Heart left ventricle (tissue), 16 donors: Measurements from ENCODE around the gene TLE4. TPM values are rescaled to one million over a fixed set of nuclear protein-coding genes. Genes with fewer than 3 reads are reported as not detected.
"Not testable (repeated sequence)": the region's sequence is repeated elsewhere in the genome, so short reads cannot be mapped to it uniquely, and the experiment has no call there.

Experiments
- ATAC-seq, 4 donors: fragments of 200-7000 bp; cut with Tn5 transposase; one replicate each; pipeline ENCODE4 v1.9.1; 2020 to 2022; ENCODE audit warnings: moderate library complexity in 4 of 4, mild to moderate bottlenecking in 3 of 4, moderate number of reproducible peaks in 1 of 4
- DNase-seq, 5 donors: peaks; one replicate each; pipeline ENCODE4 v3.0.0-alpha.2; 2020
- H3K27ac ChIP-seq, 12 donors: fragments of 200-600 bp; sonication (generic) in 4 of 12; one replicate each; pipeline versions ENCODE4 v1.5.0 to v1.8.0; 2016 to 2022; ENCODE audit warnings: mild to moderate bottlenecking in 2 of 12
- H3K27me3 ChIP-seq, 9 donors: fragments of 200-600 bp; sonication (generic) in 2 of 9; one replicate each; pipeline versions ENCODE4 v1.5.1 to v1.8.0; 2016 to 2022; ENCODE audit warnings: mild to moderate bottlenecking in 3 of 9
- H3K36me3 ChIP-seq, 9 donors: fragments of 200-600 bp; sonication (generic) in 2 of 9; one replicate each; pipeline versions ENCODE4 v1.5.0 to v1.8.0; 2018 to 2022; ENCODE audit warnings: mild to moderate bottlenecking in 2 of 9
- H3K4me1 ChIP-seq, 12 donors: fragments of 200-600 bp; sonication (generic) in 4 of 12; one replicate each; pipeline versions ENCODE4 v1.5.0 to v1.8.0; 2016 to 2022; ENCODE audit warnings: mild to moderate bottlenecking in 3 of 12
- H3K4me3 ChIP-seq, 12 donors: fragments of 200-600 bp; sonication (generic) in 4 of 12; one replicate each; pipeline versions ENCODE4 v1.5.0 to v1.8.0; 2017 to 2022; ENCODE audit warnings: mild to moderate bottlenecking in 9 of 12, moderate library complexity in 4 of 12
- H3K9me3 ChIP-seq, 12 donors: fragments of 200-600 bp; sonication (generic) in 4 of 12; one replicate each; pipeline versions ENCODE4 v1.5.0 to v1.8.0; 2016 to 2022; ENCODE audit warnings: mild to moderate bottlenecking in 1 of 12
- POLR2A ChIP-seq, 2 donors: fragments of 450-650 bp; IDR thresholded peaks; one replicate each; pipeline ENCODE4 v1.6.1; 2017; ENCODE audit warnings: antibody characterized with exemption in 2 of 2, mild to moderate bottlenecking in 2 of 2, moderate library complexity in 2 of 2
- WGBS, 4 donors: extraction: QIAGEN DNeasy Blood & Tissue Kit in 2 of 4; methylation state at CpG; one replicate each; pipeline versions ENCODE4 v1.1.5 to v1.1.7; 2013 to 2018; 5-methylcytosine and 5-hydroxymethylcytosine counted together
- intact Hi-C, 10 donors: fragments of 100-400 bp; cut with DNase I; formaldehyde crosslinking; loops; one replicate each; pipeline versions ENCODE4 v1.11.1 to v1.14.2; 2022
- polyA plus RNA-seq, 2 donors: library from polyadenylated mRNA; stranded (reverse); fragments of 200-250 nt; gene quantifications; one replicate each; pipeline ENCODE4 v1.2.3, GENCODE V29; 2013
- total RNA-seq, 9 donors: library from RNA; depleted of rRNA in 2 of 9; stranded (reverse); fragments of >200 nt in 2 of 9; fragmentation: NEBNext Ultra II Directional in 3 of 9; extraction: Animal tissue kit (Norgen Biotek cat#: 25700) in 3 of 9; gene quantifications; one replicate each; pipeline versions ENCODE4 v1.1.0 to v1.2.4, GENCODE V29; 2016 to 2023
- TF ChIP-seq, protein P1 (sequence below), 12 donors: fragments of 200-600 bp; sonication (generic) in 4 of 12; IDR thresholded peaks; one replicate each; pipeline versions ENCODE4 v1.5.0 to v1.8.0; 2018 to 2022; ENCODE audit warnings: antibody characterized with exemption in 12 of 12, mild to moderate bottlenecking in 5 of 12
- donor health status: ischemic (EF 13 %, LVEDD 7.1; RV severe dilation, severe dysfunction).
- donor health status: healthy with polysubstance abuse.
- donor health status: DM: no; HTN: yes; CAD: no.
- donor health status: DM: no; HTN: no; CAD: no.
- donor health status: ischemic (EF 25% LVEDD 6.9; RV normal size, moderate dysfunction).
- donor health status: ischemic (EF 25% LVEDD 5.7; RV mildly dilated, moderate dysfunction).
- donor health status: healthy.
- donor health status: DM: yes; HTN: yes; CAD: no.
- donor health status: ischemic (EF 35%, LVEDD 5.7; RV mildly dilated, moderate dysfunction).
- donor health status: nonischemic (EF 11% LVEDD 7.7; RV severe dilation, severe dysfunction).
- donor health status: DM: yes; HTN: yes; CAD: no.
- donor health status: PGD.
- donor health status: ischemic (EF 29% LVEDD 5.4; RV normal size, mild dysfunction).
- donor health status: nonischemic (EF 23%, LVEDD 6.1; RV moderate dilation, normal function).

TLE4 gene
- total and polyA plus RNA-seq, 11 donors: 3.7 to 23.9 (median 13.8) TPM

DNA sequence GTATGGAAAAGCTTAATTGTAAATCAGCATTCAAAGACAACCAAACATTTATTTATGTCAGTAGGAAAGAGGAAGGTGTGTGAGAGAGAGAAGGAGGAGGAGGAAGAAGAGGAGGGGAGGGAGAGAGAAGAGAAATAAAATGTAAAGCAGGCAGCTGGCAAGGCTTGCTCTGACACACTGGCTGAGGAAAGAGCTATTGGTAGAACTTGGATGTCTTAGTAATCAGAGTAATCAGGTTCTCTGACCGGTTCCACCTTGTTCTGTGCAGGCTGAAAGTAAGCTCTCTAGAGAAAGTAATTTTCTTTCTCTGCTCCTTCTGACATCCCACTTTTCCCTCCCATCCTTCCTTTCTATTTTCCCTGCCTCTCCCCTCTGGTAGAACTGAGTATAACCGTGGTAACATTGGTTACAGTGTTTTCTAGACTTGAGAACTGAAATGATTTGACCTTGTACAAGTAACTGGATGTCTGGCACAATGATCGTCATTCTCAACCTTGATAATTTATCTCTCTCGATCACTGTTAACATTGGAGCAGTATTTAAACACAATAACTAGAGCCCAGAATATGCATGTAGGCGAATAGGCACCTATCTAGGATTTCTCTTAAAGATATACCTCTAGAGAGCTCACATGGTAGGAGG lies 33.3 kb downstream of the TLE4 start:
- peak overlapping the region in 1 of 12 donors; percentile 1 for H3K27ac ChIP-seq
- WGBS, 4 donors: 69 to 79% (median 75%) methylated on average over 5 of the region's 5 CpGs
- ATAC-seq: no peak

GRCh38 chr9:79606529-79606928 lies 34.8 kb downstream of the TLE4 start:
- WGBS, 4 donors: 85 to 98% (median 92%) methylated on average over 1 of the region's 1 CpG
- DNase-seq, intact Hi-C loops, H3K4me3 ChIP-seq, ATAC-seq, H3K27me3 ChIP-seq, H3K36me3 ChIP-seq, H3K27ac ChIP-seq: not testable (repeated sequence)
- H3K9me3 ChIP-seq: peaks cover 0 to 29% (median 8%) of the 10 kb centered on the region in 12 donors
- peaks cover 0 to 40% (median 6%) of the 10 kb centered on the region in 12 donors for H3K4me1 ChIP-seq

More for the DNA sequence above, 33.3 kb downstream of the TLE4 start:
- H3K4me3 ChIP-seq: no peak overlapping the region
- no peak for TF ChIP-seq POLR2A (IDR thresholded peaks at IDR 0.05)
- TF ChIP-seq, protein P1, sequence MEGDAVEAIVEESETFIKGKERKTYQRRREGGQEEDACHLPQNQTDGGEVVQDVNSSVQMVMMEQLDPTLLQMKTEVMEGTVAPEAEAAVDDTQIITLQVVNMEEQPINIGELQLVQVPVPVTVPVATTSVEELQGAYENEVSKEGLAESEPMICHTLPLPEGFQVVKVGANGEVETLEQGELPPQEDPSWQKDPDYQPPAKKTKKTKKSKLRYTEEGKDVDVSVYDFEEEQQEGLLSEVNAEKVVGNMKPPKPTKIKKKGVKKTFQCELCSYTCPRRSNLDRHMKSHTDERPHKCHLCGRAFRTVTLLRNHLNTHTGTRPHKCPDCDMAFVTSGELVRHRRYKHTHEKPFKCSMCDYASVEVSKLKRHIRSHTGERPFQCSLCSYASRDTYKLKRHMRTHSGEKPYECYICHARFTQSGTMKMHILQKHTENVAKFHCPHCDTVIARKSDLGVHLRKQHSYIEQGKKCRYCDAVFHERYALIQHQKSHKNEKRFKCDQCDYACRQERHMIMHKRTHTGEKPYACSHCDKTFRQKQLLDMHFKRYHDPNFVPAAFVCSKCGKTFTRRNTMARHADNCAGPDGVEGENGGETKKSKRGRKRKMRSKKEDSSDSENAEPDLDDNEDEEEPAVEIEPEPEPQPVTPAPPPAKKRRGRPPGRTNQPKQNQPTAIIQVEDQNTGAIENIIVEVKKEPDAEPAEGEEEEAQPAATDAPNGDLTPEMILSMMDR (IDR thresholded peaks at IDR 0.05): no peak
- no peaks in the 10 kb centered on the region for H3K36me3 ChIP-seq
- intact Hi-C loops: no loop called here
- H3K9me3 ChIP-seq: peaks cover 0 to 30% (median 8%) of the 10 kb centered on the region in 12 donors
- H3K27me3 ChIP-seq: no peaks in the 10 kb centered on the region
- DNase-seq: no peak
- peaks cover 0 to 26% (median 0%) of the 10 kb centered on the region in 12 donors for H3K4me1 ChIP-seq

DNA sequence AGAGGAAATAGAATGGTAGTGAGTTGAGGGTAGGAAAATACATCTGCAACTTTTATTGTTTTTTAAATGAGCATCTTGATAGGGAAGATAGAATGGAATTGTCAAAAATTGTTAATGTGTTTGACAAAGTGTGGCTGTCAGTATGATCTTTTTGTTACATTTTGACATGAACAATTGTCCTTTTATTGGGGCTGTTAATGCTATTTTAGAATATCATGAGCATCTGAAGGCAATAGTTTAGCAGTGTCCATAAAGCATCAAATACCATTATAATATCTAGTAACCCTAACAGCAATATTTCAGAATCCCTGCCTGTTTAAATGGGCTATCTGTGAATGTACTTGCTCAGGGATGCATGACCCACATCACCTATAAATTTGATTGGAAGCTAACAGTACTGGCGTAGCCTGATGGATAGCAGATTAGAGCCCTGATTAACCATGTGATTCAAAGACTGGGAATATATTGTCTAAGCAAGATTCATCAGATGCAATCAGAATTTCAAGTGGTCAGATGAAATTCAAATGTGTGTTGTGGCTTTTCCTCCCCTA lies 37.8 kb downstream of the TLE4 start:
- no peak overlapping the region for H3K4me3 ChIP-seq
- intact Hi-C loops: no loop called here

GRCh38 chr9:79610019-79610631 lies 38.4 kb downstream of the TLE4 start:
- peaks cover 0 to 47% (median 10%) of the 10 kb centered on the region in 12 donors for H3K4me1 ChIP-seq
- no peak for DNase-seq
- intact Hi-C loops: no loop called here
- no peak overlapping the region for H3K4me3 ChIP-seq
- no peak for ATAC-seq
- WGBS, 4 donors: 76 to 98% (median 89%) methylated on average over 5 of the region's 5 CpGs
- peak overlapping the region in 1 of 12 donors; percentile 10 for H3K27ac ChIP-seq
- H3K27me3 ChIP-seq: no peaks in the 10 kb centered on the region
- H3K9me3 ChIP-seq: peaks cover 0 to 15% (median 0%) of the 10 kb centered on the region in 12 donors
- no peak for TF ChIP-seq POLR2A (IDR thresholded peaks at IDR 0.05)
- TF ChIP-seq, protein P1 (IDR thresholded peaks at IDR 0.05): no peak
- no peaks in the 10 kb centered on the region for H3K36me3 ChIP-seq

More for the DNA sequence above, 37.8 kb downstream of the TLE4 start:
- H3K4me1 ChIP-seq: peaks cover 0 to 52% (median 9%) of the 10 kb centered on the region in 12 donors
- TF ChIP-seq POLR2A (IDR thresholded peaks at IDR 0.05): no peak
- TF ChIP-seq, protein P1 (IDR thresholded peaks at IDR 0.05): no peak
- 89 to 99% (median 95%) methylated on average over 1 of the region's 1 CpG for WGBS, 4 donors
- H3K27ac ChIP-seq: no peak overlapping the region
- no peak for DNase-seq
- H3K9me3 ChIP-seq: peaks cover 0 to 15% (median 0%) of the 10 kb centered on the region in 12 donors
- H3K36me3 ChIP-seq: no peaks in the 10 kb centered on the region
- ATAC-seq: no peak
- H3K27me3 ChIP-seq: no peaks in the 10 kb centered on the region
